Right lung (tissue), 5 donors: ENCODE measurements around the gene PLPP6. TPM values are rescaled to one million over a fixed set of nuclear protein-coding genes. Genes with fewer than 3 reads are reported as not detected.

Experiments used
- DNase-seq, 2 donors: peaks; one replicate each; pipeline ENCODE4 v3.0.0-alpha.2; 2013
- polyA plus RNA-seq, 5 donors: library from polyadenylated mRNA; unstranded; fragments of 120-200 nt; gene quantifications; one replicate each; pipeline versions ENCODE4 v1.2.1 to v1.2.3, GENCODE V29; 2013; ENCODE audit warnings: inconsistent platforms in 1 of 5, low replicate concordance in 1 of 5; ENCODE audit not compliant: insufficient read length in 5 of 5, insufficient read depth in 1 of 5

The PLPP6 gene
- polyA plus RNA-seq, 5 donors = 8.8 to 10.9 (median 10.0) TPM

GRCh38 chr9:4689687-4690104 lies 27.6 kb downstream of the PLPP6 start:
- DNase-seq = no peak

DNA sequence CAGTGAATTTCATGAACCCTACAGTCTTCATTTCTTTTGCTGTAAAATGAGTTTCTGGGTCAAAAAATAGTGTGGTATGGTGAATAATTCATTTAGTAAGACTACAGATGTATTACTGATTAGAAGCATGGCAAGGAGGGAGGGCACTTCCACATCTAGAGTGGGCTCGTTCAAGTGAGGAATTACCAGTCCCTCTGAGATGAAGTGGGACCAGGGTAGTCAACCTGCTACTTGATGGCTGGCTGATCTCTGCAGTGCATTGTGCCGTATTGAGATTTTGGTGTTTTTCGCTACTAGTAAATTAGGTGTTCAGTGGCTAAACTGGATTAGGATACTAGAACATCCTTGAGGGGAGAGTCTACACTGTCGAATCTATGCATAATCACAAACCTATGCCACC lies 28.1 kb downstream of the PLPP6 start:
- no peak for DNase-seq

DNA sequence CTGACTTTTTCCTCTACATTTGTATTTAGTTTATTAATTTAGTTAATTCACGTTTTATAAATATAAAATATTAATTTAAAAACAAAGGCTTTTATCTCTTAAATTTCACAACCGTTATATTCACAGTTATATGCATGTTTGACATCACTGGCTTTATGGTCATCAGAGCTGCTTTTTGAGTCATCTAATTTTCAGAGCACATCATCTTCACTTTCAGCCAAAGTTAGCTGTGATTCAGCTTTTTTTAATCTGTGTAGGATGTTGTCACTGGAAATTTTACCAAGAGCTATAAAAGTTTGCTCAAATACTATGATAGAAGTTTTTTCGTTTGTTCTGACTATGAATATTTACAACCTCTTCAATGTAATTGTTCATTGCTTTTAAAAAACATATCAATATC lies 29.7 kb downstream of the PLPP6 start:
- DNase-seq = no peak

DNA sequence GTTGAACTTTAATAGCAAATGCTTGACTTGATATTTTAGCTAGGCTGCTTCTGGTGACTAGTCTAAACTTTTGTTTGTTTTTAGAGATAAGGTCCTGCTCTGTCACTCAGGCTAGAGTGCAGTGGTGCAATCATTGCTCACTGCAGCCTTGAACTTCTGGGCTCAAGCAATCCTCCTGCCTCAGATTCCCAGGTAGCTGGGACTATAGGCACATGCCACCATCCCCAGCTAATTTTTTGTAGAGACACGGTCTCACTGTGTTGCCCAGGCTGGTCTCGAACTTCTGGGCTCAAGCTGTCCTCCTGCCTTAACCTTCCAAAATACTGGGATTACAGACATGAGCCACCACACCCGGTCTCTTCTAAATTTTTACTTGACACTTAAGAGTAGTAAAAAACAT lies 38.0 kb downstream of the PLPP6 start:
- DNase-seq = no peak

DNA sequence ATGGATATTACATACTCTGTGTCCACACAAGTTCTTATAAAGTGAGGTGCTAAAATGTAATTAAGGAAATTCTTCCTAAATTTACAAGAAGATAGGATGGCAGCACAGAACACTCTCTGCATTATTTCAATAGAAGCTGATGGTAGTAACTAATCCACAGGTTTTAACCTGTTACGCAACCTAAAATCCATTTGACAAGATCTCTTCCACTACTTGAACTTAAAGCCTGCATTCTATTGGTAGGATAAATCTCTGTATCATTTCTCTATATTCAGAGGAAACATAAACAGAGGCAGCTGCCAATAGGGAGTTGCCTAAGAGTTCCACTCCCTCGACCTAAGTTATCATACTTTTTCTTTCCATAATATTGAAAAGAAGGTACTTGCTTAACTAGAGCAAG lies 38.8 kb downstream of the PLPP6 start:
- DNase-seq = no peak

DNA sequence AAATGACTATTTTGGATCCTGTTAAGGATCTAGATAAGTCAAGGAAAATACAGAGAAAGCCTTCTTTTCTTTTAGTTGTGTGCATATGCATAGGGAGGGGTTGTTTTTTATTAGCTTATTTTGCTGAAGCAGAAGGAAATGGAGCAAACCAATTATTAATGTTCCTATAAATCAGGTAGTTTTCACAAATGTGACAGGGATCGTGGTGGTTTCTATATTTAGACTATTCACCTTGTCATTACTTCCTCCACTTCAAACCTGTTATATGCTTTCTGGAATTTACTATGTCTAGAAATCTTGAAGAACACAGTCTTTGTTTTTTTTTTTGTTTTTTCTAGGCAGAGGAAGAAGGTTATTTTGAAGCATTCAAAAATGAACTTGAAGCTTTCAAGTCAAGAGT lies 39.4 kb downstream of the PLPP6 start:
- no peak for DNase-seq

DNA sequence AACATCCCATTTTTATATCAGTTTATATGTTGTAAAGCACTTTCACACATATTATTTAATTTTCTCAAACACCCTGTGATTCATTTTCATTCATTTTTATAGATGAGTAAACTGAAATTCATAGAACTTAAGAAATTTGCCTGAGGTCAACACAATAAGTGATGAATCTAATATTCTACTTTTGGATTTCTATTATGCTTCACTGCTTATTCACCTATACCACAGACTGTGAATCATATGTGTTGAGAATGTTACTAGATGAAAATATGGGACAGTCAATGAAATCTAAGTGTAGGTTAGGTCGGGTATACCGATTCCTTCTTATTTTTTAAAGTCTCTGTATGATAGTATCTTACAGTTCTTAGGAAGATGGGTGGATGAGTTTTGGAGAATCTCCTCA lies 42.0 kb downstream of the PLPP6 start:
- DNase-seq = no peak

DNA sequence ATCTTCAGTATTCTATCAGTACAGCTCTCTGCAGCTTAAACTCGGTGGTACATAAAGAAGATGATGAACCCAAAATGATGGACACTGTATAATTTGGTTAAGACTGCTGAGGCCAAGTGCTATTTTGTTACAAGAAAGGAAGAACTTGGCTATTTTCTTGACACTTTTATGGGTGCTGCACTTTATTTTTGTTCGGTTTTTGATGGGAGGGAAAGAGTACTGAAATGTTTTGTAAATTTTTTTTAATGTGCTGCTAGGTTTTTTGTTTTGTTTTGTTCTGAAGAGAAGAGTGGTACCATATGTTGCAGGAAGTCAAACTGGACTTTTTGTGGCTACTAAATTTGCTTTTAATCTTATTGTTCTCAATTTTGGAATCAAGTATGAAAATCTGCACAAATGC lies 43.9 kb downstream of the PLPP6 start:
- no peak for DNase-seq

GRCh38 chr9:4706971-4707622 lies 45.0 kb downstream of the PLPP6 start:
- no peak for DNase-seq

GRCh38 chr9:4709380-4709779 lies 47.3 kb downstream of the PLPP6 start:
- DNase-seq = no peak

GRCh38 chr9:4713849-4714248 lies 51.8 kb downstream of the PLPP6 start:
- DNase-seq = no peak

- DNase-seq = no peak
These were observed 52.3 kb downstream of the PLPP6 start for GRCh38 chr9:4714266-4715016.

Other genes starting within 250 kb of the PLPP6 start
- 1 to 10 TPM; 3.5 to 7.9 (median 6.2) TPM for gene SLC1A1, start 171.8 kb upstream of the PLPP6 start, polyA plus RNA-seq
- gene SPATA6L, start 4.2 kb downstream of the PLPP6 start, polyA plus RNA-seq = 1 to 10 TPM; 4.8 to 8.0 (median 7.3) TPM
- 10 to 100 TPM; 13.7 to 18.8 (median 15.7) TPM for gene CDC37L1, start 17.3 kb downstream of the PLPP6 start, polyA plus RNA-seq
- 10 to 100 TPM; 56.5 to 80.4 (median 68.0) TPM for gene AK3, start 78.9 kb downstream of the PLPP6 start, polyA plus RNA-seq
- 10 to 100 TPM; 16.9 to 20.4 (median 18.2) TPM for gene RCL1, start 130.7 kb downstream of the PLPP6 start, polyA plus RNA-seq